IMR-90 (cell line): ENCODE measurements around the gene CDH22. TPM values are rescaled to one million over a fixed set of nuclear protein-coding genes. Genes with fewer than 3 reads are reported as not detected.

ENCODE experiments used
- ATAC-seq: fragments of 200-7000 bp; cut with Tn5 transposase; 2 replicates; pipeline ENCODE4 v1.9.1; 2020; ENCODE audit warnings: low read depth, mild to moderate bottlenecking, moderate library complexity
- BruUV-seq: library from RNA; stranded (reverse); fragments of 400-500 nt; replicated peaks from 2 replicates; lab custom pipeline; 2021; lab: Mats Ljungman, UMichigan
- CTCF ChIA-PET: fragments of 300-600 bp; formaldehyde crosslinking; extraction: SDS; loops from one replicate; lab custom pipeline; 2021; ENCODE audit warnings: antibody characterized with exemption; lab: Yijun Ruan, JAX
- POLR2A ChIA-PET: fragments of 300-600 bp; sonication (Branson Sonifier 250); formaldehyde crosslinking; loops from one replicate; lab custom pipeline; 2022; ENCODE audit warnings: antibody characterized with exemption; ENCODE audit not compliant: unreplicated experiment; lab: Charles Lee
- DNase-seq: peaks from one replicate; pipeline ENCODE4 v3.0.0; 2013
- H2AFZ ChIP-seq: replicated peaks from 2 replicates; pipeline ENCODE3; 2013; ENCODE audit warnings: low read length, mild to moderate bottlenecking; ENCODE audit not compliant: poor library complexity
- H2AK5ac ChIP-seq: 2 replicates; pipeline ENCODE4 v1.6.1; 2013; ENCODE audit warnings: low read depth, low read length, inconsistent platforms
- H2AK9ac ChIP-seq: replicated peaks from 2 replicates; pipeline ENCODE3; 2013; ENCODE audit warnings: mild to moderate bottlenecking, low read depth, low read length, moderate library complexity; ENCODE audit not compliant: poor library complexity
- H2BK120ac ChIP-seq: 2 replicates; pipeline ENCODE4 v1.6.1; 2013; ENCODE audit warnings: low read depth, low read length, inconsistent platforms
- H2BK15ac ChIP-seq: 3 replicates; pipeline ENCODE4 v1.6.1; 2013; ENCODE audit warnings: low read depth, low read length, inconsistent platforms
- H2BK20ac ChIP-seq: 2 replicates; pipeline ENCODE4 v1.6.1; 2013; ENCODE audit warnings: low read depth, mild to moderate bottlenecking, inconsistent platforms, low read length, moderate library complexity
- H2BK5ac ChIP-seq: 2 replicates; pipeline ENCODE4 v1.6.1; 2013; ENCODE audit warnings: mild to moderate bottlenecking, low read depth, low read length, inconsistent platforms; ENCODE audit not compliant: poor library complexity, severe bottlenecking
- H3K14ac ChIP-seq: replicated peaks from 2 replicates; pipeline ENCODE4 v1.6.1; 2013; ENCODE audit warnings: low read depth, low read length, inconsistent platforms
- H3K18ac ChIP-seq: 2 replicates; pipeline ENCODE4 v1.6.1; 2013; ENCODE audit warnings: low read depth, low read length, control low read depth
- H3K23ac ChIP-seq: 2 replicates; pipeline ENCODE4 v1.6.1; 2013; ENCODE audit warnings: low read depth, low read length, inconsistent platforms
- H3K27ac ChIP-seq: 2 replicates; pipeline ENCODE4 v1.5.1; 2013; ENCODE audit warnings: mild to moderate bottlenecking, control low read depth, low read length; ENCODE audit not compliant: insufficient read depth
- H3K27me3 ChIP-seq: 2 replicates; pipeline ENCODE4 v1.6.1; 2013; ENCODE audit warnings: low read length; ENCODE audit not compliant: control insufficient read depth, insufficient read depth
- H3K36me3 ChIP-seq: 2 replicates; pipeline ENCODE4 v1.6.1; 2013; ENCODE audit warnings: low read length, mixed read lengths; ENCODE audit not compliant: control insufficient read depth, insufficient read depth
- H3K4ac ChIP-seq: 2 replicates; pipeline ENCODE4 v1.6.1; 2013; ENCODE audit warnings: low read depth, low read length, inconsistent platforms
- H3K4me1 ChIP-seq: 2 replicates; pipeline ENCODE4 v1.6.1; 2013; ENCODE audit warnings: low read length, mixed read lengths; ENCODE audit not compliant: control insufficient read depth, insufficient read depth
- H3K4me2 ChIP-seq: 2 replicates; pipeline ENCODE4 v1.6.1; 2013; ENCODE audit warnings: low read depth, mild to moderate bottlenecking, control low read depth, low read length, moderate library complexity
- H3K4me3 ChIP-seq: 2 replicates; pipeline ENCODE4 v1.5.1; 2013; ENCODE audit warnings: low read depth, mild to moderate bottlenecking, control low read depth, low read length, moderate library complexity; ENCODE audit not compliant: insufficient read depth
- H3K56ac ChIP-seq: 2 replicates; pipeline ENCODE4 v1.6.1; 2013; ENCODE audit warnings: low read length, inconsistent platforms; ENCODE audit not compliant: insufficient read depth; ENCODE audit errors: extremely low read depth
- H3K79me1 ChIP-seq, 2 experiments: 2 replicates each; pipeline ENCODE4 v1.6.1; 2013; ENCODE audit warnings: low read length in 2 of 2, inconsistent platforms in 1 of 2, low read depth in 1 of 2
- H3K9ac ChIP-seq: 2 replicates; pipeline ENCODE4 v1.6.1; 2013; ENCODE audit warnings: low read depth, low read length, control low read depth
- H3K9me1 ChIP-seq: 2 replicates; pipeline ENCODE4 v1.6.1; 2013; ENCODE audit warnings: low read length, inconsistent platforms; ENCODE audit not compliant: insufficient read depth
- H3K9me3 ChIP-seq: 2 replicates; pipeline ENCODE4 v1.6.1; 2013; ENCODE audit warnings: low read length; ENCODE audit not compliant: control insufficient read depth, insufficient read depth
- H4K20me1 ChIP-seq: 2 replicates; pipeline ENCODE4 v1.6.1; 2013; ENCODE audit warnings: low read length, inconsistent platforms; ENCODE audit not compliant: insufficient read depth
- H4K5ac ChIP-seq: 2 replicates; pipeline ENCODE4 v1.6.1; 2013; ENCODE audit warnings: mild to moderate bottlenecking, low read depth, low read length, control low read depth
- H4K8ac ChIP-seq, 2 experiments: 2 replicates each; pipeline ENCODE4 v1.6.1; 2013; ENCODE audit warnings: low read depth in 2 of 2, low read length in 2 of 2, control low read depth in 1 of 2, inconsistent platforms in 1 of 2
- H4K91ac ChIP-seq: 2 replicates; pipeline ENCODE4 v1.6.1; 2013; ENCODE audit warnings: low read depth, low read length, inconsistent platforms; ENCODE audit not compliant: insufficient read depth
- BHLHE40 ChIP-seq: fragments of 150-350 bp; IDR thresholded peaks from 2 replicates; pipeline ENCODE4 v1.6.1; 2016; ENCODE audit warnings: mild to moderate bottlenecking, low read depth, low read length
- CEBPB ChIP-seq: IDR thresholded peaks from 2 replicates; pipeline ENCODE4 v1.6.1; 2012; ENCODE audit warnings: low read depth, low read length, improper control_type of control experiment
- CHD1 ChIP-seq: IDR thresholded peaks from 2 replicates; pipeline ENCODE4 v1.6.1; 2012; ENCODE audit warnings: low read depth, low read length, improper control_type of control experiment
- CTCF ChIP-seq: conservative IDR thresholded peaks from 2 replicates; pipeline ENCODE4 v1.5.1; 2012; ENCODE audit warnings: mild to moderate bottlenecking, low read depth, low read length, improper control_type of control experiment
- ELK1 ChIP-seq: fragments of 150-350 bp; IDR thresholded peaks from 2 replicates; pipeline ENCODE4 v1.6.1; 2016; ENCODE audit warnings: low read depth, mild to moderate bottlenecking, low read length, moderate library complexity, borderline replicate concordance
- FOS ChIP-seq: fragments of 150-350 bp; IDR thresholded peaks from 2 replicates; pipeline ENCODE4 v1.6.1; 2016; ENCODE audit warnings: low read depth, low read length
- MAFK ChIP-seq: IDR thresholded peaks from 2 replicates; pipeline ENCODE4 v1.6.1; 2012; ENCODE audit warnings: low read depth, low read length, improper control_type of control experiment
- MAZ ChIP-seq: IDR thresholded peaks from 2 replicates; pipeline ENCODE4 v1.6.1; 2012; ENCODE audit warnings: low read depth, mild to moderate bottlenecking, low read length, improper control_type of control experiment, moderate library complexity, borderline replicate concordance
- MXI1 ChIP-seq: IDR thresholded peaks from 2 replicates; pipeline ENCODE4 v1.6.1; 2012; ENCODE audit warnings: low read depth, mild to moderate bottlenecking, low read length, moderate library complexity, borderline replicate concordance
- NFE2L2 ChIP-seq: fragments of 150-350 bp; IDR thresholded peaks from 2 replicates; pipeline ENCODE4 v1.6.1; 2016; ENCODE audit warnings: low read depth, mild to moderate bottlenecking, low read length
- POLR2A ChIP-seq: IDR thresholded peaks from 2 replicates; pipeline ENCODE4 v1.6.1; 2012; ENCODE audit warnings: mild to moderate bottlenecking, low read depth, low read length
- RAD21 ChIP-seq: IDR thresholded peaks from 2 replicates; pipeline ENCODE4 v1.6.1; 2012; ENCODE audit warnings: low read length, improper control_type of control experiment
- RCOR1 ChIP-seq: IDR thresholded peaks from 2 replicates; pipeline ENCODE4 v1.6.1; 2012; ENCODE audit warnings: mild to moderate bottlenecking, low read length, improper control_type of control experiment; ENCODE audit not compliant: insufficient replicate concordance
- RFX5 ChIP-seq: IDR thresholded peaks from 2 replicates; pipeline ENCODE4 v1.8.0; 2012; ENCODE audit warnings: low read depth, mild to moderate bottlenecking, low read length, moderate library complexity
- SMC3 ChIP-seq: fragments of 150-350 bp; IDR thresholded peaks from 2 replicates; pipeline ENCODE4 v1.6.1; 2016; ENCODE audit warnings: low read depth, mild to moderate bottlenecking, antibody characterized with exemption, low read length, moderate library complexity
- USF2 ChIP-seq: fragments of 150-350 bp; IDR thresholded peaks from 2 replicates; pipeline ENCODE4 v1.6.1; 2017; ENCODE audit warnings: mild to moderate bottlenecking, antibody characterized with exemption, low read length, low read depth
- WGBS, 2 experiments: methylation state at CpG; one replicate each; pipeline versions ENCODE4 v1.1.5 to v1.1.7; 2013; ENCODE audit warnings: missing lambda C conversion rate in 2 of 2; ENCODE audit not compliant: insufficient read length in 1 of 2; ENCODE audit errors: extremely low coverage in 2 of 2; 5-methylcytosine and 5-hydroxymethylcytosine counted together
- dilution Hi-C: fragments of 300-500 bp; cut with HindIII; formaldehyde crosslinking; loops from one replicate; pipeline ENCODE4 v1.14.3; 2018; ENCODE audit warnings: low sequenced_read_pairs; ENCODE audit not compliant: unreplicated experiment
- in situ Hi-C: fragments of 300-500 bp; cut with MboI; formaldehyde crosslinking; loops from 3 replicates; pipeline ENCODE4 v1.14.3; 2019; ENCODE audit warnings: low sequenced_read_pairs, inconsistent platforms, mixed read lengths
- intact Hi-C: fragments of 100-400 bp; cut with micrococcal nuclease; formaldehyde crosslinking; loops from 2 replicates; pipeline ENCODE4 v1.10.0; 2022
- polyA plus RNA-seq, 3 experiments: library from polyadenylated mRNA; depleted of rRNA; stranded (reverse); fragments of >200 nt; gene quantifications; 2 replicates each; pipeline ENCODE4 v1.2.3, GENCODE V29; 2012; ENCODE audit warnings: low replicate concordance in 1 of 3
- total RNA-seq: library from RNA; depleted of rRNA; stranded (reverse); fragments of >200 nt; gene quantifications from 2 replicates; pipeline ENCODE4 v1.2.3, GENCODE V29; 2012

CDH22 gene
- total and polyA plus RNA-seq, 2 of the 4 experiments (the other 2 are of a cell fraction) = not detected

GRCh38 chr20:46259260-46259859 lies 48.9 kb downstream of the CDH22 start:
- Histone ChIP-seq H4K20me1 (no peaks in the 10 kb centered on the region), H3K36me3 (no peaks in the 10 kb centered on the region), H2BK20ac (no peak overlapping the region), H3K27ac (no peak overlapping the region), H3K4me3 (no peak overlapping the region), H3K79me1 (no peaks in the 10 kb centered on the region), H3K56ac (no peak overlapping the region), H4K5ac (no peak overlapping the region), H3K18ac (no peak overlapping the region), H3K14ac (no peak overlapping the region), H3K9me1 (no peaks in the 10 kb centered on the region), H3K4me1 (no peaks in the 10 kb centered on the region), H2AK9ac (no peak overlapping the region), H3K4me2 (no peak overlapping the region), H2BK120ac (no peak overlapping the region), H3K27me3 (peaks cover 6% of the 10 kb centered on the region), H2AFZ (no peak overlapping the region), H3K23ac (no peak overlapping the region), H2BK5ac (no peak overlapping the region), H4K91ac (no peak overlapping the region), H3K9me3 (no peaks in the 10 kb centered on the region), H4K8ac (no peak overlapping the region), H2AK5ac (no peak overlapping the region), H2BK15ac (no peak overlapping the region), H3K9ac (no peak overlapping the region), H3K4ac (no peak overlapping the region)
- in situ Hi-C loops (no loop called here), dilution Hi-C loops (no loop called here), intact Hi-C loops (no loop called here)
- ChIA-PET CTCF (no interaction called here), POLR2A (no interaction called here)
- ATAC-seq = no peak
- DNase-seq = no peak
- TF ChIP-seq MAZ = no peak
- no peak for TF ChIP-seq USF2
- TF ChIP-seq MXI1 = no peak
- TF ChIP-seq FOS = no peak
- TF ChIP-seq ELK1 = no peak
- TF ChIP-seq SMC3 = no peak
- no peak for TF ChIP-seq POLR2A
- no peak for TF ChIP-seq RCOR1
- TF ChIP-seq RFX5 = no peak
- TF ChIP-seq CHD1 = no peak
- no peak for TF ChIP-seq MAFK
- no peak for TF ChIP-seq NFE2L2
- TF ChIP-seq RAD21 = no peak
- TF ChIP-seq CEBPB = no peak
- no peak for TF ChIP-seq CTCF
- TF ChIP-seq BHLHE40 = no peak
- BruUV-seq = no TSS peak
- no CpG with 5 or more reads among the region's 1 CpG for WGBS, 2 experiments
